NCI-H82 treated with DMSO at 0.1 percent for 48 hours (cell line): ENCODE results near the gene GPR25.

Experiments used
- DNase-seq: peaks from one replicate; lab custom pipeline; 2025; ENCODE audit not compliant: unreplicated experiment; lab: John Stamatoyannopoulos, UW

The GPR25 gene

GRCh38 chr1:200894712-200895442, 22.1 kb downstream of the GPR25 start, which contains the start of gene INAVA:
INAVA (plus strand) TSS chr1:200894900; CDS start chr1:200898401, 3,501 bp downstream.
- no peak for DNase-seq

- DNase-seq = no peak
Measured at GRCh38 chr1:200895443-200895789, 22.6 kb downstream of the GPR25 start.

- DNase-seq = no peak
Measured at GRCh38 chr1:200895801-200896530, 23.2 kb downstream of the GPR25 start.

GRCh38 chr1:200896531-200897196, 23.9 kb downstream of the GPR25 start:
- no peak for DNase-seq

GRCh38 chr1:200897259-200897658, 24.5 kb downstream of the GPR25 start:
- DNase-seq = no peak

- no peak for DNase-seq
Measured at GRCh38 chr1:200899015-200899386, 26.2 kb downstream of the GPR25 start.

GRCh38 chr1:200899451-200899915, 26.7 kb downstream of the GPR25 start:
- DNase-seq = no peak

GRCh38 chr1:200899954-200900867, 27.4 kb downstream of the GPR25 start:
- no peak for DNase-seq

- DNase-seq = no peak
Measured at GRCh38 chr1:200900877-200901276, 28.1 kb downstream of the GPR25 start.

- DNase-seq = no peak
Measured at GRCh38 chr1:200901350-200901749, 28.6 kb downstream of the GPR25 start.

- DNase-seq = no peak
Measured at GRCh38 chr1:200901796-200902444, 29.1 kb downstream of the GPR25 start.

- no peak for DNase-seq
Measured at GRCh38 chr1:200903793-200904192, 31.0 kb downstream of the GPR25 start.

GRCh38 chr1:200904772-200905171, 32.0 kb downstream of the GPR25 start:
- DNase-seq = no peak

GRCh38 chr1:200905411-200906052, 32.8 kb downstream of the GPR25 start:
- DNase-seq = no peak

GRCh38 chr1:200906491-200906890, 33.7 kb downstream of the GPR25 start:
- DNase-seq = no peak

- DNase-seq = no peak
Measured at GRCh38 chr1:200907611-200908097, 34.9 kb downstream of the GPR25 start.

- no peak for DNase-seq
Measured at GRCh38 chr1:200908191-200908868, 35.5 kb downstream of the GPR25 start.

- no peak for DNase-seq
Measured at GRCh38 chr1:200909071-200909470, 36.3 kb downstream of the GPR25 start.

- no peak for DNase-seq
Measured at GRCh38 chr1:200909757-200910239, 37.0 kb downstream of the GPR25 start.
